Osteoblast (primary cell): ENCODE results near the gene MCM8. TPM values are rescaled to one million over a fixed set of nuclear protein-coding genes. Genes with fewer than 3 reads are reported as not detected.

Experiments used
- DNase-seq: peaks from one replicate; pipeline ENCODE4 v3.0.0; 2011; ENCODE audit warnings: low spot score, mixed read lengths; ENCODE audit not compliant: insufficient read length; ENCODE audit errors: missing footprints
- H2AFZ ChIP-seq: 2 replicates; pipeline ENCODE4 v1.6.0; 2011; ENCODE audit warnings: mild to moderate bottlenecking, low read length
- H3K27ac ChIP-seq: 2 replicates; pipeline ENCODE4 v1.5.1; 2011; ENCODE audit warnings: mild to moderate bottlenecking, low read depth, low read length, moderate library complexity
- H3K27me3 ChIP-seq: 2 replicates; pipeline ENCODE4 v1.6.0; 2012; ENCODE audit warnings: mild to moderate bottlenecking, control low read depth, inconsistent platforms, low read length, moderate library complexity; ENCODE audit not compliant: insufficient read depth
- H3K36me3 ChIP-seq: 2 replicates; pipeline ENCODE4 v1.5.1; 2011; ENCODE audit warnings: mild to moderate bottlenecking, low read length, control low read depth, moderate library complexity; ENCODE audit not compliant: insufficient read depth
- H3K4me1 ChIP-seq: 2 replicates; pipeline ENCODE4 v1.5.1; 2011; ENCODE audit warnings: mild to moderate bottlenecking, low read length, control low read depth, moderate library complexity; ENCODE audit not compliant: insufficient read depth
- H3K4me2 ChIP-seq: 2 replicates; pipeline ENCODE4 v1.6.0; 2011; ENCODE audit warnings: mild to moderate bottlenecking, low read length; ENCODE audit not compliant: insufficient read depth
- H3K4me3 ChIP-seq: fragments of 200-600 bp; sonication (generic); 3 replicates; pipeline ENCODE4 v1.5.1; 2012; ENCODE audit warnings: mild to moderate bottlenecking, low read length, inconsistent platforms; ENCODE audit not compliant: insufficient read depth
- H3K79me2 ChIP-seq: 2 replicates; pipeline ENCODE4 v1.6.0; 2012; ENCODE audit warnings: mild to moderate bottlenecking, low read length, control low read depth, inconsistent platforms; ENCODE audit not compliant: insufficient read depth
- H3K9me3 ChIP-seq: 2 replicates; pipeline ENCODE4 v1.5.1; 2011; ENCODE audit warnings: low read depth, low read length, control low read depth
- H4K20me1 ChIP-seq: 2 replicates; pipeline ENCODE4 v1.6.0; 2012; ENCODE audit warnings: mild to moderate bottlenecking, low read length, control low read depth; ENCODE audit not compliant: insufficient read depth
- total RNA-seq: library from RNA; depleted of rRNA; stranded (reverse); fragments of >200 nt; gene quantifications from 2 replicates; pipeline ENCODE4 v1.2.3, GENCODE V29; 2012
- TF ChIP-seq, protein P1 (sequence below): IDR thresholded peaks from 2 replicates; pipeline ENCODE4 v1.5.1; 2011; ENCODE audit warnings: mild to moderate bottlenecking, low read depth, low read length, moderate library complexity; ENCODE audit errors: extremely low read depth

The MCM8 gene
- total RNA-seq, 1 donor, result 3.3 TPM

DNA sequence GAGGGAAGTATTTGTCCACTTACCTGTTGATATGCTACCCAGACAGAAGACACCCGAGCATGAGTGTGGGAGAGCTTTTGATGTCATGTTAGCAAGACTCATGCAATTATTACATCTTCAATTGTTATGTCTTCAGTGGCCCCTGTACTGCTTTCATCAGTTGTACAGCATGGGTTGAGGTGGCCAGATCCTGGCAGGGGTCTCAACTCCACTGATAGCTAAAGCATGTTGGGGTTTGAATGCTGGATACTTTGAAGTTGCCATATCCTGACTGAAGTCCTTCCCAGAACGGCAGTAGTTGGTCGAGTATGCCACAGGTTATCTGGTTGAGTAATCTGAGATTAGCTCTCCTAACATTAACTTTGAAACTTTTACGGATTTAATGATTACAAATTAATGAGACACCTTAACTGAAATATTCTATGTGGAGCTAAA, 56.7 kb downstream of the MCM8 start:
- peaks cover 26% of the 10 kb centered on the region for H3K4me1 ChIP-seq
- DNase-seq, result peak; percentile 46
- H3K4me2 ChIP-seq, result peak overlapping the region; percentile 93
- peaks cover 27% of the 10 kb centered on the region for H4K20me1 ChIP-seq
- H3K79me2 ChIP-seq, result peaks cover 59% of the 10 kb centered on the region
- H3K27me3 ChIP-seq, result no peaks in the 10 kb centered on the region
- H2AFZ ChIP-seq, result no peak overlapping the region
- H3K9me3 ChIP-seq, result no peaks in the 10 kb centered on the region
- peak overlapping the region; percentile 77 for H3K4me3 ChIP-seq
- H3K36me3 ChIP-seq, result peaks cover 24% of the 10 kb centered on the region
- H3K27ac ChIP-seq, result peak overlapping the region; percentile 73
- TF ChIP-seq, protein P1, sequence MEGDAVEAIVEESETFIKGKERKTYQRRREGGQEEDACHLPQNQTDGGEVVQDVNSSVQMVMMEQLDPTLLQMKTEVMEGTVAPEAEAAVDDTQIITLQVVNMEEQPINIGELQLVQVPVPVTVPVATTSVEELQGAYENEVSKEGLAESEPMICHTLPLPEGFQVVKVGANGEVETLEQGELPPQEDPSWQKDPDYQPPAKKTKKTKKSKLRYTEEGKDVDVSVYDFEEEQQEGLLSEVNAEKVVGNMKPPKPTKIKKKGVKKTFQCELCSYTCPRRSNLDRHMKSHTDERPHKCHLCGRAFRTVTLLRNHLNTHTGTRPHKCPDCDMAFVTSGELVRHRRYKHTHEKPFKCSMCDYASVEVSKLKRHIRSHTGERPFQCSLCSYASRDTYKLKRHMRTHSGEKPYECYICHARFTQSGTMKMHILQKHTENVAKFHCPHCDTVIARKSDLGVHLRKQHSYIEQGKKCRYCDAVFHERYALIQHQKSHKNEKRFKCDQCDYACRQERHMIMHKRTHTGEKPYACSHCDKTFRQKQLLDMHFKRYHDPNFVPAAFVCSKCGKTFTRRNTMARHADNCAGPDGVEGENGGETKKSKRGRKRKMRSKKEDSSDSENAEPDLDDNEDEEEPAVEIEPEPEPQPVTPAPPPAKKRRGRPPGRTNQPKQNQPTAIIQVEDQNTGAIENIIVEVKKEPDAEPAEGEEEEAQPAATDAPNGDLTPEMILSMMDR, result no peak

DNA sequence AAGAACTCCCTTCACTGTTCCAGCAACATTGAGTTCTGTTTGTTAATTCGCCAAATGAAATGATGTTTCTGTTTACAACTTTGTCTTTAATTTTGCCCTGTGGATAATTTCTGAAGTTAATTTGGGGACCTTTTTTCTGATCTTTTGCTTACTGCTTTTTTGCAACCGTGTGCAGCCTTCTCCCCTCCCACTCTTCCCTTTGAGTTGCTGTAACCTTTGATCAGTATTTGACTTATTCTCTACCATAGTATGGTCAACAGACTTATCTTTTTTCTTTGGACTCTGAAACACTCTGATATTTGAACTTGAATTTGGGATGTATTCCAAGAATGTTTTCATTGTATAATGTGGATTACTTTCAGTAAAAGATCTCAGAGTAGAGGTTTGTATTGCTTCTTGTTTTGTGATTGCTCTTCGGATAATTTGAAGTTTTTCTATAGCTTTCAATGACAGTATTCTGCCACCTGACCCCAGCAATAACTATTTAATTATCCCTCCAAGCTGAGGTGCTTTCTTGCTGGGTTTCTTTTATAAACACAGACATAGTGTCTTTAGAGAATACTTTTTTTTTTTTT, 57.2 kb downstream of the MCM8 start:
- Histone ChIP-seq H3K79me2 (peaks cover 64% of the 10 kb centered on the region), H3K4me1 (peaks cover 26% of the 10 kb centered on the region)

DNA sequence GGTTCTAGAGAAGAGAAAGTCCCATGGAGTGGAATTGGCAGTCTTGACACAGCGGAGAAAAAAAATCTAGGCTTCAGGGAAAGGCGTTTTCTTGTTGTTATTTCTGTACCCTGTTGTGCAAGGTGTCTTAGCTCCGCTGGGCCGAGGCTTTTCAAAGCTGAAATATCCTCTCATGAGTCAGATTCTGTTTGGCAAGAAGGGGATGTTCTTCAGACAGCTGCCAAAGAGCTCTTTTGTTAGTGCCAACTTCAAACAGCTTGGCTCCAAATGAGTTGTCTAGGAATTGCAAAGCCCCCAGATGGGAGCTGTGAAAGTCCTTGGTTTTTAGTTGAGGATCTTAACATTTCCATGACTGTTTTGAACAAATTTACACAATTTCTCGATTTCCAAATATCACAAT, 57.8 kb downstream of the MCM8 start:
- H3K36me3 ChIP-seq, result peaks cover 33% of the 10 kb centered on the region
- no peak overlapping the region for H2AFZ ChIP-seq
- peak overlapping the region; percentile 48 for H3K27ac ChIP-seq
- H3K4me3 ChIP-seq, result peak overlapping the region; percentile 77
- H3K4me1 ChIP-seq, result peaks cover 26% of the 10 kb centered on the region
- TF ChIP-seq, protein P1, result no peak
- peaks cover 69% of the 10 kb centered on the region for H3K79me2 ChIP-seq
- no peaks in the 10 kb centered on the region for H3K27me3 ChIP-seq
- peak overlapping the region; percentile 93 for H3K4me2 ChIP-seq
- no peaks in the 10 kb centered on the region for H3K9me3 ChIP-seq
- peaks cover 35% of the 10 kb centered on the region for H4K20me1 ChIP-seq
- DNase-seq, result peak; percentile 74

More for the DNA sequence above, 57.2 kb downstream of the MCM8 start:
- no peak for DNase-seq
- TF ChIP-seq, protein P1, result no peak
- Histone ChIP-seq H2AFZ (no peak overlapping the region), H3K9me3 (no peaks in the 10 kb centered on the region), H3K4me2 (peak overlapping the region; percentile 93), H3K4me3 (peak overlapping the region; percentile 77), H4K20me1 (peaks cover 30% of the 10 kb centered on the region), H3K27me3 (no peaks in the 10 kb centered on the region), H3K36me3 (peaks cover 28% of the 10 kb centered on the region), H3K27ac (peak overlapping the region; percentile 48)

DNA sequence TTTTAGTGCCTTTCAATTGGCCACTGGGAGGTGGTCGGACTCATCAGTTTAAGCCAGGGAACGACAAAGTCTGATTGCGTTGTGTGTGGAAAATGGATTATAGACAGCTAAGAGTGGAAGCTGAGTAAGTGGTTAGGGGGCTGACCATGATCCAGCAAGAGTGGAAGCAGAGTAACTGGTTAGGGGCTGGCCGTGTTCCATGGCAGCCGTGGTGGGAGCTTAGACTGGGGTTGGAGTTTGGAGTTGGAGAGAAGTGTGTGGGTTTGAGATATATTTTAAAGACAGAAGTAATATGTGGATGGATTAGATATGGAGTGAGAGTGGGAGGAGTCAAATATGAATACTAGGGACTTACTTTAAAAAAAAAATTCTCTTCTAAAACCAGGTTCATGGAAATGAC, 61.7 kb downstream of the MCM8 start:
- Histone ChIP-seq H3K4me1 (peaks cover 17% of the 10 kb centered on the region), H3K36me3 (peaks cover 46% of the 10 kb centered on the region), H3K4me2 (no peak overlapping the region), H2AFZ (no peak overlapping the region), H3K27ac (no peak overlapping the region), H4K20me1 (peaks cover 43% of the 10 kb centered on the region), H3K27me3 (no peaks in the 10 kb centered on the region), H3K4me3 (no peak overlapping the region), H3K79me2 (peaks cover 93% of the 10 kb centered on the region), H3K9me3 (no peaks in the 10 kb centered on the region)
- no peak for DNase-seq
- TF ChIP-seq, protein P1, result no peak
